MCF 10A (cell line): ENCODE results near the gene CPN2. TPM values are rescaled to one million over a fixed set of nuclear protein-coding genes. Genes with fewer than 3 reads are reported as not detected.

ENCODE experiments used
- BruUV-seq: library from RNA; stranded (reverse); fragments of 400-500 nt; replicated peaks from 2 replicates; lab custom pipeline; 2021; lab: Mats Ljungman, UMichigan
- CTCF ChIA-PET: fragments of 300-600 bp; sonication (Branson Sonifier 250); formaldehyde crosslinking; extraction: SDS; loops from one replicate; lab custom pipeline; 2021; ENCODE audit warnings: antibody characterized with exemption, inconsistent platforms; lab: Yijun Ruan, JAX
- POLR2A ChIA-PET: fragments of 300-600, 350-650 bp; sonication (Branson Sonifier 250); formaldehyde crosslinking; extraction: SDS; loops from one replicate; lab custom pipeline; 2020; ENCODE audit warnings: antibody characterized with exemption, inconsistent platforms; lab: Yijun Ruan, JAX
- DNase-seq: peaks from one replicate; pipeline ENCODE4 v3.0.0-alpha.2; 2018; ENCODE audit not compliant: unreplicated experiment
- H3K27ac Mint-ChIP-seq: one replicate; pipeline ENCODE4 v1.8.0; 2022; ENCODE audit warnings: mild to moderate bottlenecking, low read depth, mixed read lengths; ENCODE audit not compliant: unreplicated experiment
- H3K27me3 Mint-ChIP-seq: one replicate; pipeline ENCODE4 v1.8.0; 2022; ENCODE audit warnings: mixed read lengths; ENCODE audit not compliant: insufficient read depth, unreplicated experiment
- H3K36me3 Mint-ChIP-seq: one replicate; pipeline ENCODE4 v1.8.0; 2022; ENCODE audit warnings: mild to moderate bottlenecking, moderate library complexity, mixed read lengths; ENCODE audit not compliant: insufficient read depth, unreplicated experiment
- H3K4me1 Mint-ChIP-seq: one replicate; pipeline ENCODE4 v1.8.0; 2022; ENCODE audit warnings: mixed read lengths; ENCODE audit not compliant: insufficient read depth, unreplicated experiment
- H3K4me3 Mint-ChIP-seq: one replicate; pipeline ENCODE4 v1.8.0; 2022; ENCODE audit warnings: mild to moderate bottlenecking, moderate library complexity, mixed read lengths; ENCODE audit not compliant: unreplicated experiment
- H3K9me3 Mint-ChIP-seq: one replicate; pipeline ENCODE4 v1.8.0; 2022; ENCODE audit warnings: mixed read lengths; ENCODE audit not compliant: unreplicated experiment
- CTCF ChIP-seq: fragments of 200-600 bp; IDR thresholded peaks from one replicate; pipeline ENCODE4 v1.8.0; 2022; ENCODE audit warnings: antibody characterized with exemption, mild to moderate bottlenecking; ENCODE audit not compliant: unreplicated experiment
- intact Hi-C: fragments of 100-400 bp; cut with micrococcal nuclease; formaldehyde crosslinking; loops from 2 replicates; pipeline ENCODE4 v1.14.1; 2022
- total RNA-seq: library from RNA; stranded (reverse); gene quantifications from 2 replicates; pipeline ENCODE4 v1.2.3, GENCODE V29; 2022

The CPN2 gene
- total RNA-seq, 1 experiment from 2014 or later: not detected

DNA sequence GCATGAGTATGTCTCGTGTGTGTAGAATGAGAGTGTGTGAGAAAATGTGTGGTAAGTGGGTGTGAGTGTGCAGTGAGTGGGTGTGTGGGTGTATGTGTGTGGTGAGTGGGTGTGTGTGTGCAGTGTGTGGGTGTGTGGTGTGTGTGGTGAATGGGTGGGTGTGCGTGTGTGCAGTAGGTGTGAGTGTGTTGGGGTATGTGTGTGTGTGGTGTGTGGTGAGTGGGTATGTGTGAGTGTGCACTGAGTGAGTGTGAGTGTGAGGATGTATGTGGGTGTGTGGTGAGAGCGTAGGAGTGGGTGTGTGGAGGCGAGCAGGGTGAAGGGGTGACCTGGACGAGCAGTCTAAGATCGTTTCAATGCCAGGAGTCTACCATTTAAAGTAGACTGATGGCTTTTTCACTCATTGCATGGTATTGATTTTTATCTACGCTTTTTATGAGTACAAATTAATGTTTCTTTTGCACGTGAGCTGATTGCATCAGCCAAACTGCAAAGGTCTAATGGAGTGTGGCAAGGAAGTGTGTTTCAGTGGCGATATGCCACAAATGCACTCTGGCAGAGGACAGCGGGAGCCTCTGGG is 1.6 kb upstream of the CPN2 start:
- TF ChIP-seq CTCF: no peak
- Mint-ChIP-seq H3K27ac (no peak overlapping the region), H3K36me3 (no peaks in the 10 kb centered on the region), H3K4me1 (no peaks in the 10 kb centered on the region), H3K9me3 (no peaks in the 10 kb centered on the region), H3K27me3 (peaks cover 10% of the 10 kb centered on the region), H3K4me3 (no peak overlapping the region)
- DNase-seq: no peak
- ChIA-PET CTCF (interaction anchor here (0.9 kb wide), 1 partner anchor 51 kb away, joined by 3 read pairs; no protein-coding TSS in a partner anchor), POLR2A (interaction anchor here (0.6 kb wide), 1 partner anchor 39 kb away, joined by 3 read pairs; no protein-coding TSS in a partner anchor)
- intact Hi-C loops: no loop called here
- no TSS peak for BruUV-seq

- ChIA-PET POLR2A (no interaction called here), CTCF (no interaction called here)
- Mint-ChIP-seq H3K4me1 (no peaks in the 10 kb centered on the region), H3K9me3 (no peaks in the 10 kb centered on the region), H3K36me3 (no peaks in the 10 kb centered on the region), H3K27me3 (peaks cover 3% of the 10 kb centered on the region), H3K4me3 (no peak overlapping the region), H3K27ac (no peak overlapping the region)
- BruUV-seq: no TSS peak
- DNase-seq: no peak
- TF ChIP-seq CTCF: no peak
- intact Hi-C loops: no loop called here
Measured at GRCh38 chr3:194351952-194352536, 916 bp upstream of the CPN2 start.

DNA sequence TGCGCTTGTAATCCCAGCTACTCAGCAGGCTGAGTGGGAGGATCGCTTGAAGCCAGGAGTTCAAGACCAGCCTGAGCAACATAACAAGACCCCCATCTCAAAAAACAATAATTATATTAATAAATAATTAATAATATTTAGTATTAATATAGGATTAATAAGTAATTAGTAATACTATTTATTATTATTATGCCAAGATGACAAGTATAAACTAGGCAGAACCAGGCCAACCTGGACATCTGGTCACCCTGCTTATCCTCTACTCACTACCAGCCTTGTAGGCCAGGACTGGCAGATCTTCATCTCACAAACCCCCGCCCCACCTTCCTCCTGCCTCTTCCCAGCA is 429 bp downstream of the CPN2 start:
- intact Hi-C loops: no loop called here
- no peaks in the 10 kb centered on the region for H3K9me3 Mint-ChIP-seq
- DNase-seq: no peak
- H3K27me3 Mint-ChIP-seq: no peaks in the 10 kb centered on the region
- TF ChIP-seq CTCF: no peak
- no peaks in the 10 kb centered on the region for H3K36me3 Mint-ChIP-seq
- BruUV-seq: no TSS peak
- no peak overlapping the region for H3K27ac Mint-ChIP-seq
- H3K4me1 Mint-ChIP-seq: no peaks in the 10 kb centered on the region
- H3K4me3 Mint-ChIP-seq: no peak overlapping the region
- ChIA-PET POLR2A (no interaction called here), CTCF (interaction anchor here (0.6 to 2.1 kb wide), 4 partner anchors 9 to 1540 kb away, joined by 3 to 4 read pairs (median 3); no protein-coding TSS in a partner anchor)

DNA sequence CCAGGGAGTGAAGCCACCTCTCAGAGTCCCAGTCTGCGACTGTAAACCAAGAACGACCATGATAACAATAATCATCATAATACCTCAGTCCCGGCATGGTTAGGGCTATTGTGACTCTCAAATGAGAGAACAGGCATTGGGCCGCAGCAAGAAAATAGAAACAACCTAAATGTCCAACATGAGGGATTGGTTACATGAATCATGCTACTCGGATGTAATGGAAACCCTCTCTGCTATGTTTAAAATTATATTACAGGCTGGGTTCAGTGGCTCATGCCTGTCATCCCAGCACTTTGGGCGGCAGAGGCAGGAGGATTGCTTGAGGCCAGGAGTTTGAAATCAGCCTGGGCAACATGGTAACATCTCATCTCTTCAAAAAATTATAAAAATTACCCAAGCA is 2.8 kb downstream of the CPN2 start:
- DNase-seq: no peak
- no peaks in the 10 kb centered on the region for H3K27me3 Mint-ChIP-seq
- no peak overlapping the region for H3K27ac Mint-ChIP-seq
- intact Hi-C loops: no loop called here
- H3K4me1 Mint-ChIP-seq: no peaks in the 10 kb centered on the region
- no peaks in the 10 kb centered on the region for H3K9me3 Mint-ChIP-seq
- ChIA-PET POLR2A (interaction anchor here (0.5 kb wide), 1 partner anchor 26 kb away, joined by 3 read pairs; no protein-coding TSS in a partner anchor), CTCF (interaction anchor here (6.9 kb wide), 1 partner anchor 684 kb away, joined by 78 read pairs; no protein-coding TSS in a partner anchor)
- no peak overlapping the region for H3K4me3 Mint-ChIP-seq
- H3K36me3 Mint-ChIP-seq: no peaks in the 10 kb centered on the region
- TF ChIP-seq CTCF: no peak
- no TSS peak for BruUV-seq
